Hematopoietic multipotent progenitor cell treated with erythropoietin and hydrocortisone succinate and interleukin-3 and kit ligand, for 17 days (in vitro differentiated cells): ENCODE results near the gene ATP7A.
"Not testable (repeated sequence)": the region's sequence is repeated elsewhere in the genome, so short reads cannot be mapped to it uniquely, and the experiment has no call there.

Source experiments
- DNase-seq: peaks from one replicate; pipeline ENCODE4 v3.0.0-alpha.2; 2015; ENCODE audit warnings: low spot score

The ATP7A gene

GRCh38 chrX:78037881-78038280 lies 127.4 kb downstream of the ATP7A start:
- DNase-seq, result no peak

GRCh38 chrX:78042601-78043000 lies 132.1 kb downstream of the ATP7A start:
- no peak for DNase-seq

- no peak for DNase-seq
These were observed 135.9 kb downstream of the ATP7A start for GRCh38 chrX:78046362-78046761.

GRCh38 chrX:78048052-78048451 lies 137.6 kb downstream of the ATP7A start:
- DNase-seq, result no peak

GRCh38 chrX:78063687-78064086 lies 153.2 kb downstream of the ATP7A start:
- no peak for DNase-seq

GRCh38 chrX:78064152-78064551 lies 153.7 kb downstream of the ATP7A start:
- no peak for DNase-seq

GRCh38 chrX:78064698-78065601 lies 154.5 kb downstream of the ATP7A start:
- not testable (repeated sequence) for DNase-seq

GRCh38 chrX:78066110-78066509 lies 155.6 kb downstream of the ATP7A start:
- DNase-seq, result no peak

GRCh38 chrX:78071331-78071730 lies 160.8 kb downstream of the ATP7A start:
- DNase-seq, result no peak

GRCh38 chrX:78073147-78074077 lies 162.9 kb downstream of the ATP7A start:
- DNase-seq, result not testable (repeated sequence)

- DNase-seq, result no peak
These were observed 163.6 kb downstream of the ATP7A start for GRCh38 chrX:78074088-78074487.

- no peak for DNase-seq
These were observed 165.4 kb downstream of the ATP7A start for GRCh38 chrX:78075787-78076389.

- DNase-seq, result not testable (repeated sequence)
These were observed 170.9 kb downstream of the ATP7A start for GRCh38 chrX:78081413-78081812.

GRCh38 chrX:78092296-78092695 lies 181.8 kb downstream of the ATP7A start:
- DNase-seq, result no peak

GRCh38 chrX:78098108-78098507 lies 187.6 kb downstream of the ATP7A start:
- DNase-seq, result no peak
